ENCODE data around the gene NACC1. TPM values are rescaled to one million over a fixed set of nuclear protein-coding genes. Genes with fewer than 3 reads are reported as not detected.
A peak's percentile ranks its signal among the peaks of the same experiment; 100 is the strongest.

The NACC1 gene
- total RNA-seq, 1 donor, result 53.9 TPM

- no peaks in the 10 kb centered on the region for H3K36me3 ChIP-seq (ENCODE audit: insufficient read depth, low read length)
- peak overlapping the region; percentile 94 for H3K27ac ChIP-seq (ENCODE audit: low read depth, low read length)
- H3K4me3 ChIP-seq (ENCODE audit: insufficient read depth, low read length), result peak overlapping the region; percentile 71
- peaks cover 51% of the 10 kb centered on the region for H3K79me2 ChIP-seq (ENCODE audit: insufficient read depth, low read length)
- peak; percentile 92 for DNase-seq (ENCODE audit: insufficient read length, low spot score, missing footprints)
- H3K4me2 ChIP-seq (ENCODE audit: insufficient read depth, low read length), result peak overlapping the region; percentile 97
- H3K27me3 ChIP-seq (ENCODE audit: insufficient read depth, low read length), result no peaks in the 10 kb centered on the region
- no peaks in the 10 kb centered on the region for H3K9me3 ChIP-seq (ENCODE audit: low read depth, low read length)
- H4K20me1 ChIP-seq (ENCODE audit: insufficient read depth, low read length), result peaks cover 17% of the 10 kb centered on the region
- peak overlapping the region; percentile 28 for H2AFZ ChIP-seq (ENCODE audit: low read length)
- no peak for TF ChIP-seq CTCF (IDR thresholded peaks at IDR 0.05; ENCODE audit: extremely low read depth, low read depth, low read length)
- peaks cover 35% of the 10 kb centered on the region for H3K4me1 ChIP-seq (ENCODE audit: insufficient read depth, low read length)
Observed at GRCh38 chr19:13152356-13152973, 34.4 kb downstream of the NACC1 start.

GRCh38 chr19:13152974-13153568 is 35.0 kb downstream of the NACC1 start:
- Histone ChIP-seq H3K4me2 (ENCODE audit: insufficient read depth, low read length) (peak overlapping the region; percentile 97), H3K27ac (ENCODE audit: low read depth, low read length) (peak overlapping the region; percentile 94), H3K9me3 (ENCODE audit: low read depth, low read length) (no peaks in the 10 kb centered on the region), H2AFZ (ENCODE audit: low read length) (no peak overlapping the region), H4K20me1 (ENCODE audit: insufficient read depth, low read length) (peaks cover 17% of the 10 kb centered on the region), H3K79me2 (ENCODE audit: insufficient read depth, low read length) (peaks cover 51% of the 10 kb centered on the region), H3K27me3 (ENCODE audit: insufficient read depth, low read length) (no peaks in the 10 kb centered on the region), H3K4me1 (ENCODE audit: insufficient read depth, low read length) (peaks cover 35% of the 10 kb centered on the region), H3K4me3 (ENCODE audit: insufficient read depth, low read length) (peak overlapping the region; percentile 71), H3K36me3 (ENCODE audit: insufficient read depth, low read length) (no peaks in the 10 kb centered on the region)
- TF ChIP-seq CTCF (IDR thresholded peaks at IDR 0.05; ENCODE audit: extremely low read depth, low read depth, low read length), result peak; percentile 15
- DNase-seq (ENCODE audit: insufficient read length, low spot score, missing footprints), result peak; percentile 98

- Histone ChIP-seq H3K4me2 (ENCODE audit: insufficient read depth, low read length) (peak overlapping the region; percentile 97), H3K79me2 (ENCODE audit: insufficient read depth, low read length) (peaks cover 49% of the 10 kb centered on the region), H4K20me1 (ENCODE audit: insufficient read depth, low read length) (peaks cover 17% of the 10 kb centered on the region), H3K36me3 (ENCODE audit: insufficient read depth, low read length) (no peaks in the 10 kb centered on the region), H3K27ac (ENCODE audit: low read depth, low read length) (peak overlapping the region; percentile 94), H3K9me3 (ENCODE audit: low read depth, low read length) (no peaks in the 10 kb centered on the region), H3K27me3 (ENCODE audit: insufficient read depth, low read length) (no peaks in the 10 kb centered on the region), H3K4me1 (ENCODE audit: insufficient read depth, low read length) (peaks cover 35% of the 10 kb centered on the region), H2AFZ (ENCODE audit: low read length) (no peak overlapping the region), H3K4me3 (ENCODE audit: insufficient read depth, low read length) (peak overlapping the region; percentile 71)
- TF ChIP-seq CTCF (IDR thresholded peaks at IDR 0.05; ENCODE audit: extremely low read depth, low read depth, low read length), result no peak
- DNase-seq (ENCODE audit: insufficient read length, low spot score, missing footprints), result peak; percentile 83
Observed at GRCh38 chr19:13153569-13154240, 35.6 kb downstream of the NACC1 start.

- Histone ChIP-seq H3K9me3 (ENCODE audit: low read depth, low read length) (no peaks in the 10 kb centered on the region), H4K20me1 (ENCODE audit: insufficient read depth, low read length) (peaks cover 17% of the 10 kb centered on the region), H3K4me1 (ENCODE audit: insufficient read depth, low read length) (peaks cover 29% of the 10 kb centered on the region), H3K36me3 (ENCODE audit: insufficient read depth, low read length) (no peaks in the 10 kb centered on the region), H3K4me2 (ENCODE audit: insufficient read depth, low read length) (peak overlapping the region; percentile 97), H3K27me3 (ENCODE audit: insufficient read depth, low read length) (no peaks in the 10 kb centered on the region), H2AFZ (ENCODE audit: low read length) (no peak overlapping the region), H3K27ac (ENCODE audit: low read depth, low read length) (peak overlapping the region; percentile 94), H3K4me3 (ENCODE audit: insufficient read depth, low read length) (peak overlapping the region; percentile 71), H3K79me2 (ENCODE audit: insufficient read depth, low read length) (peaks cover 44% of the 10 kb centered on the region)
- peak; percentile 96 for DNase-seq (ENCODE audit: insufficient read length, low spot score, missing footprints)
- no peak for TF ChIP-seq CTCF (IDR thresholded peaks at IDR 0.05; ENCODE audit: extremely low read depth, low read depth, low read length)
Observed at GRCh38 chr19:13154241-13154778, 36.2 kb downstream of the NACC1 start.

Data from osteoblast (primary cell).